Non-pigmented ciliary epithelial cell (primary cell): ENCODE data around the gene PBX1.

ENCODE experiments used
- DNase-seq: peaks from one replicate; pipeline ENCODE4 v3.0.0-alpha.2; 2010; ENCODE audit warnings: low read depth

Gene PBX1

GRCh38 chr1:164830628-164831027 is 271.6 kb downstream of the PBX1 start:
- no peak for DNase-seq

- no peak for DNase-seq
Measured at GRCh38 chr1:164834641-164835040, 275.7 kb downstream of the PBX1 start.

GRCh38 chr1:164836614-164837018 is 277.6 kb downstream of the PBX1 start:
- DNase-seq = no peak

GRCh38 chr1:164838786-164839185 is 279.8 kb downstream of the PBX1 start:
- no peak for DNase-seq

- DNase-seq = no peak
Measured at GRCh38 chr1:164840936-164841335, 282.0 kb downstream of the PBX1 start.

- DNase-seq = no peak
Measured at GRCh38 chr1:164841702-164842465, 282.9 kb downstream of the PBX1 start.

- DNase-seq = no peak
Measured at GRCh38 chr1:164842870-164843269, 283.9 kb downstream of the PBX1 start.

GRCh38 chr1:164843743-164844500 is 284.9 kb downstream of the PBX1 start:
- DNase-seq = no peak

GRCh38 chr1:164846731-164847691 is 288.0 kb downstream of the PBX1 start:
- DNase-seq = no peak

- DNase-seq = no peak
Measured at GRCh38 chr1:164853146-164853545, 294.2 kb downstream of the PBX1 start.

GRCh38 chr1:164855716-164856329 is 296.8 kb downstream of the PBX1 start:
- no peak for DNase-seq

- no peak for DNase-seq
Measured at GRCh38 chr1:164856381-164856780, 297.4 kb downstream of the PBX1 start.

- DNase-seq = no peak
Measured at GRCh38 chr1:164857439-164857838, 298.5 kb downstream of the PBX1 start.

- DNase-seq = no peak
Measured at GRCh38 chr1:164858096-164858632, 299.2 kb downstream of the PBX1 start.

GRCh38 chr1:164861632-164862031 is 302.6 kb downstream of the PBX1 start:
- DNase-seq = no peak

- DNase-seq = no peak
Measured at GRCh38 chr1:164863056-164863455, 304.1 kb downstream of the PBX1 start.

- DNase-seq = no peak
Measured at GRCh38 chr1:164864161-164864560, 305.2 kb downstream of the PBX1 start.

GRCh38 chr1:164865385-164865784 is 306.4 kb downstream of the PBX1 start:
- DNase-seq = no peak

GRCh38 chr1:164867590-164867989 is 308.6 kb downstream of the PBX1 start:
- DNase-seq = no peak

- DNase-seq = no peak
Measured at GRCh38 chr1:164868990-164869389, 310.0 kb downstream of the PBX1 start.

- DNase-seq = no peak
Measured at GRCh38 chr1:164875518-164875917, 316.5 kb downstream of the PBX1 start.
